ENCODE measurements around the gene NRP2. TPM values are rescaled to one million over a fixed set of nuclear protein-coding genes. Genes with fewer than 3 reads are reported as not detected.

NRP2 gene
- total RNA-seq, 4 donors from 2014 or later: 128 to 196 (median 176) TPM

GRCh38 chr2:205640716-205641115, 41.6 kb upstream of the NRP2 start:
- no peak overlapping the region for H3K27ac ChIP-seq
- no peaks in the 10 kb centered on the region for H3K36me3 ChIP-seq
- no peak overlapping the region for H3K4me3 ChIP-seq
- TF ChIP-seq EP300 (IDR thresholded peaks at IDR 0.05): no peak
- no peak for TF ChIP-seq POLR2A (IDR thresholded peaks at IDR 0.05)
- no peak for TF ChIP-seq CTCF (IDR thresholded peaks at IDR 0.05)
- H3K4me1 ChIP-seq: no peaks in the 10 kb centered on the region
- H3K27me3 ChIP-seq: no peaks in the 10 kb centered on the region
- no peak for DNase-seq (ENCODE audit: low spot score in 2 of 2)
- H3K9me3 ChIP-seq: no peaks in the 10 kb centered on the region
- WGBS, 2 donors: 63 to 69% methylated on average over 4 of the region's 4 CpGs

- Histone ChIP-seq H3K4me3 (no peak overlapping the region), H3K27me3 (no peaks in the 10 kb centered on the region), H3K27ac (no peak overlapping the region), H3K4me1 (no peaks in the 10 kb centered on the region), H3K36me3 (no peaks in the 10 kb centered on the region), H3K9me3 (no peaks in the 10 kb centered on the region)
- TF ChIP-seq EP300 (IDR thresholded peaks at IDR 0.05) (no peak), POLR2A (IDR thresholded peaks at IDR 0.05) (no peak), CTCF (IDR thresholded peaks at IDR 0.05) (no peak)
- DNase-seq (ENCODE audit: low spot score in 2 of 2): no peak
- 43 to 44% methylated on average over 6 of the region's 6 CpGs for WGBS, 2 donors
These were observed 39.5 kb upstream of the NRP2 start for GRCh38 chr2:205642599-205643356.

GRCh38 chr2:205643391-205643885, 38.9 kb upstream of the NRP2 start:
- 71 to 77% methylated on average over 10 of the region's 10 CpGs for WGBS, 2 donors

GRCh38 chr2:205644018-205644417, 38.3 kb upstream of the NRP2 start:
- Histone ChIP-seq H3K27ac (no peak overlapping the region), H3K36me3 (no peaks in the 10 kb centered on the region), H3K27me3 (no peaks in the 10 kb centered on the region), H3K4me3 (no peak overlapping the region), H3K9me3 (no peaks in the 10 kb centered on the region), H3K4me1 (no peaks in the 10 kb centered on the region)
- no peak for DNase-seq (ENCODE audit: low spot score in 2 of 2)
- WGBS, 2 donors: 90 to 93% methylated on average over 5 of the region's 5 CpGs
- TF ChIP-seq EP300 (IDR thresholded peaks at IDR 0.05) (no peak), POLR2A (IDR thresholded peaks at IDR 0.05) (no peak), CTCF (IDR thresholded peaks at IDR 0.05) (no peak)

More at GRCh38 chr2:205643391-205643885, 38.9 kb upstream of the NRP2 start:
- H3K9me3 ChIP-seq: no peaks in the 10 kb centered on the region
- TF ChIP-seq CTCF (IDR thresholded peaks at IDR 0.05): no peak
- TF ChIP-seq POLR2A (IDR thresholded peaks at IDR 0.05): no peak
- TF ChIP-seq EP300 (IDR thresholded peaks at IDR 0.05): no peak
- no peaks in the 10 kb centered on the region for H3K27me3 ChIP-seq
- H3K27ac ChIP-seq: no peak overlapping the region
- H3K4me3 ChIP-seq: no peak overlapping the region
- H3K4me1 ChIP-seq: no peaks in the 10 kb centered on the region
- H3K36me3 ChIP-seq: no peaks in the 10 kb centered on the region
- DNase-seq (ENCODE audit: low spot score in 2 of 2): no peak

GRCh38 chr2:205646680-205647079, 35.6 kb upstream of the NRP2 start:
- 81 to 87% methylated on average over 8 of the region's 8 CpGs for WGBS, 2 donors
- TF ChIP-seq CTCF (IDR thresholded peaks at IDR 0.05): no peak
- Histone ChIP-seq H3K27me3 (no peaks in the 10 kb centered on the region), H3K4me1 (no peaks in the 10 kb centered on the region), H3K4me3 (no peak overlapping the region), H3K27ac (no peak overlapping the region), H3K9me3 (no peaks in the 10 kb centered on the region), H3K36me3 (no peaks in the 10 kb centered on the region)
- no peak for DNase-seq (ENCODE audit: low spot score in 2 of 2)
